ENCODE results near the gene PDE6A. TPM values are rescaled to one million over a fixed set of nuclear protein-coding genes. Genes with fewer than 3 reads are reported as not detected.

PDE6A gene
- polyA plus RNA-seq (2013, experiment 1 of 2): 0.01 TPM
- polyA plus RNA-seq (2013, experiment 2 of 2): 0.03 TPM

DNA sequence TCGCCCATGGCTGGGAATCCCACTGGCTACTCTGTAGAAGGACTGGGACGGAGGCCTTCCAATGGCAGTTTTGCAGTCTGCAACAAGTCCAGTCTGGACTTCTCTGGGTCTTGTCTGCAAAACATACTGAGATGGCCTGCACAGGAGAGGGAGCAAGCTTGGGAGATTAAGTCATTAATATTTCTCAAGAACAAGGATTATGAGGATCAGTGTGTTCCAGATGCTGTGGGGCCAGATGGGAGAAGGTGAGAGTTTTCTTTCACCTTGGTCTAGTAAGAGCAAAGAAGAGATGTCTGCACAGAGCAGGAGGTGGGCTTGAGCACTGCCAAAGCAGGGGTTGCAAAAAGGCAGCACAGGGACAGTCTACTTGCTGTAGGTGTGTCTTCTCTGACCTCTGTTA lies at the start of gene PDE6A:
Gene PDE6A (minus strand): TSS at position 128 of the 400 bp plus-strand sequence. CDS start 120 bp downstream, at position 8.
- DNase-seq: no peak
- H3K27ac ChIP-seq (ENCODE audit: low read length, poor library complexity, severe bottlenecking): no peak within 1 kb of the TSS
- 98% methylated on average over 2 of the region's 2 CpGs for WGBS

GRCh38 chr5:149993471-149993870 lies 48.9 kb upstream of the PDE6A start:
- Histone ChIP-seq H3K27ac (ENCODE audit: low read length, poor library complexity, severe bottlenecking) (no peak overlapping the region), H3K4me2 (ENCODE audit: low read length, poor library complexity, severe bottlenecking) (no peak overlapping the region), H3K4ac (ENCODE audit: low read depth in 1 of 2, low read length in 2 of 2) (no peak overlapping the region), H3K79me1 (replicated peaks; ENCODE audit: low read length, poor library complexity, severe bottlenecking) (peaks cover 2% of the 10 kb centered on the region), H2BK120ac (ENCODE audit: low read depth, low read length) (no peak overlapping the region), H4K8ac (ENCODE audit: low read length) (no peak overlapping the region), H3K18ac (ENCODE audit: low read depth in 1 of 2, low read length in 2 of 2) (no peak overlapping the region), H2BK12ac (ENCODE audit: low read length in 2 of 2) (no peak overlapping the region), H4K91ac (ENCODE audit: low read length) (no peak overlapping the region), H3K27me3 (ENCODE audit: control insufficient read depth in 1 of 2, insufficient read depth in 1 of 2, low read length in 2 of 2) (no peaks in the 10 kb centered on the region), H3K9me3 (ENCODE audit: control insufficient read depth, low read length) (no peaks in the 10 kb centered on the region), H2AFZ (ENCODE audit: low read depth, low read length) (no peak overlapping the region), H3K4me1 (ENCODE audit: control insufficient read depth, insufficient read depth, low read depth, low read length) (peaks cover 2% of the 10 kb centered on the region), H3K36me3 (ENCODE audit: control insufficient read depth in 1 of 2, insufficient read depth in 2 of 2, low read depth in 1 of 2, low read length in 2 of 2) (peaks cover 7 to 34% of the 10 kb centered on the region in 2 experiments), H3K9ac (ENCODE audit: low read length) (no peak overlapping the region), H3K14ac (ENCODE audit: low read length in 2 of 2) (no peak overlapping the region), H2AK5ac (ENCODE audit: low read length, severe bottlenecking) (no peak overlapping the region), H3K23ac (ENCODE audit: low read length in 2 of 2) (no peak overlapping the region), H2BK15ac (ENCODE audit: low read depth, poor library complexity, severe bottlenecking) (no peak overlapping the region), H2BK5ac (ENCODE audit: low read depth, low read length, poor library complexity, severe bottlenecking) (no peak overlapping the region), H3K4me3 (ENCODE audit: insufficient read depth in 1 of 2, low read depth in 1 of 2, low read length in 2 of 2) (no peak overlapping the region)
- WGBS: 95% methylated on average over 3 of the region's 3 CpGs
- no peak for DNase-seq

More for the DNA sequence above, at the start of gene PDE6A:
- Histone ChIP-seq H3K4me2 (ENCODE audit: low read length, poor library complexity, severe bottlenecking) (no peak within 1 kb of the TSS), H3K18ac (ENCODE audit: low read depth in 1 of 2, low read length in 2 of 2) (no peak within 1 kb of the TSS), H2BK120ac (ENCODE audit: low read depth, low read length) (no peak within 1 kb of the TSS), H2BK15ac (ENCODE audit: low read depth, poor library complexity, severe bottlenecking) (peak within 1 kb of the TSS; percentile 52), H2BK12ac (ENCODE audit: low read length in 2 of 2) (no peak within 1 kb of the TSS), H3K4me3 (ENCODE audit: insufficient read depth in 1 of 2, low read depth in 1 of 2, low read length in 2 of 2) (no peak within 1 kb of the TSS), H4K91ac (ENCODE audit: low read length) (no peak within 1 kb of the TSS), H3K36me3 (ENCODE audit: control insufficient read depth in 1 of 2, insufficient read depth in 2 of 2, low read depth in 1 of 2, low read length in 2 of 2) (no peaks in the 10 kb centered on the region), H2AK5ac (ENCODE audit: low read length, severe bottlenecking) (no peak within 1 kb of the TSS), H3K14ac (ENCODE audit: low read length in 2 of 2) (peak within 1 kb of the TSS in 1 of 2 experiments; percentile 18), H3K9ac (ENCODE audit: low read length) (no peak within 1 kb of the TSS), H2BK5ac (ENCODE audit: low read depth, low read length, poor library complexity, severe bottlenecking) (no peak within 1 kb of the TSS), H3K4me1 (ENCODE audit: control insufficient read depth, insufficient read depth, low read depth, low read length) (peaks cover 1% of the 10 kb centered on the region), H2AFZ (ENCODE audit: low read depth, low read length) (no peak within 1 kb of the TSS), H3K23ac (ENCODE audit: low read length in 2 of 2) (no peak within 1 kb of the TSS), H3K9me3 (ENCODE audit: control insufficient read depth, low read length) (no peaks in the 10 kb centered on the region), H4K8ac (ENCODE audit: low read length) (no peak within 1 kb of the TSS), H3K27me3 (ENCODE audit: control insufficient read depth in 1 of 2, insufficient read depth in 1 of 2, low read length in 2 of 2) (peaks cover 0 to 46% of the 10 kb centered on the region in 2 experiments), H3K79me1 (replicated peaks; ENCODE audit: low read length, poor library complexity, severe bottlenecking) (no peaks in the 10 kb centered on the region), H3K4ac (ENCODE audit: low read depth in 1 of 2, low read length in 2 of 2) (no peak within 1 kb of the TSS)

GRCh38 chr5:149990518-149991376 lies 46.2 kb upstream of the PDE6A start:
- Histone ChIP-seq H3K23ac (ENCODE audit: low read length in 2 of 2) (no peak overlapping the region), H2BK15ac (ENCODE audit: low read depth, poor library complexity, severe bottlenecking) (no peak overlapping the region), H3K27ac (ENCODE audit: low read length, poor library complexity, severe bottlenecking) (no peak overlapping the region)

GRCh38 chr5:149988126-149988525 lies 43.5 kb upstream of the PDE6A start:
- no peak overlapping the region for H2BK5ac ChIP-seq (ENCODE audit: low read depth, low read length, poor library complexity, severe bottlenecking)
- no peaks in the 10 kb centered on the region for H3K9me3 ChIP-seq (ENCODE audit: control insufficient read depth, low read length)
- H4K91ac ChIP-seq (ENCODE audit: low read length): no peak overlapping the region
- no peak overlapping the region for H2AK5ac ChIP-seq (ENCODE audit: low read length, severe bottlenecking)
- DNase-seq: peak; percentile 25
- H3K36me3 ChIP-seq (ENCODE audit: control insufficient read depth in 1 of 2, insufficient read depth in 2 of 2, low read depth in 1 of 2, low read length in 2 of 2): peaks cover 0 to 12% of the 10 kb centered on the region in 2 experiments
- no peaks in the 10 kb centered on the region for H3K27me3 ChIP-seq (ENCODE audit: control insufficient read depth in 1 of 2, insufficient read depth in 1 of 2, low read length in 2 of 2)
- WGBS: 89% methylated on average over 5 of the region's 5 CpGs
- H2BK12ac ChIP-seq (ENCODE audit: low read length in 2 of 2): no peak overlapping the region
- H3K4me3 ChIP-seq (ENCODE audit: insufficient read depth in 1 of 2, low read depth in 1 of 2, low read length in 2 of 2): no peak overlapping the region
- no peak overlapping the region for H3K4ac ChIP-seq (ENCODE audit: low read depth in 1 of 2, low read length in 2 of 2)
- no peaks in the 10 kb centered on the region for H3K4me1 ChIP-seq (ENCODE audit: control insufficient read depth, insufficient read depth, low read depth, low read length)
- H2BK15ac ChIP-seq (ENCODE audit: low read depth, poor library complexity, severe bottlenecking): no peak overlapping the region
- no peak overlapping the region for H3K23ac ChIP-seq (ENCODE audit: low read length in 2 of 2)
- H3K27ac ChIP-seq (ENCODE audit: low read length, poor library complexity, severe bottlenecking): no peak overlapping the region
- no peak overlapping the region for H4K8ac ChIP-seq (ENCODE audit: low read length)
- H2BK120ac ChIP-seq (ENCODE audit: low read depth, low read length): no peak overlapping the region
- no peak overlapping the region for H3K14ac ChIP-seq (ENCODE audit: low read length in 2 of 2)
- H3K9ac ChIP-seq (ENCODE audit: low read length): no peak overlapping the region
- H3K18ac ChIP-seq (ENCODE audit: low read depth in 1 of 2, low read length in 2 of 2): no peak overlapping the region
- H3K4me2 ChIP-seq (ENCODE audit: low read length, poor library complexity, severe bottlenecking): no peak overlapping the region
- H2AFZ ChIP-seq (ENCODE audit: low read depth, low read length): no peak overlapping the region
- H3K79me1 ChIP-seq (replicated peaks; ENCODE audit: low read length, poor library complexity, severe bottlenecking): no peaks in the 10 kb centered on the region

More at GRCh38 chr5:149990518-149991376, 46.2 kb upstream of the PDE6A start:
- no peak overlapping the region for H2AK5ac ChIP-seq (ENCODE audit: low read length, severe bottlenecking)
- 72% methylated on average over 4 of the region's 4 CpGs for WGBS
- H2AFZ ChIP-seq (ENCODE audit: low read depth, low read length): no peak overlapping the region
- no peak overlapping the region for H2BK120ac ChIP-seq (ENCODE audit: low read depth, low read length)
- H3K27me3 ChIP-seq (ENCODE audit: control insufficient read depth in 1 of 2, insufficient read depth in 1 of 2, low read length in 2 of 2): no peaks in the 10 kb centered on the region
- no peak overlapping the region for H3K4me2 ChIP-seq (ENCODE audit: low read length, poor library complexity, severe bottlenecking)
- no peaks in the 10 kb centered on the region for H3K79me1 ChIP-seq (replicated peaks; ENCODE audit: low read length, poor library complexity, severe bottlenecking)
- no peak overlapping the region for H3K4me3 ChIP-seq (ENCODE audit: insufficient read depth in 1 of 2, low read depth in 1 of 2, low read length in 2 of 2)
- H3K4me1 ChIP-seq (ENCODE audit: control insufficient read depth, insufficient read depth, low read depth, low read length): peaks cover 2% of the 10 kb centered on the region
- H4K8ac ChIP-seq (ENCODE audit: low read length): no peak overlapping the region
- H3K14ac ChIP-seq (ENCODE audit: low read length in 2 of 2): no peak overlapping the region
- peaks cover 7 to 23% of the 10 kb centered on the region in 2 experiments for H3K36me3 ChIP-seq (ENCODE audit: control insufficient read depth in 1 of 2, insufficient read depth in 2 of 2, low read depth in 1 of 2, low read length in 2 of 2)
- no peak overlapping the region for H3K9ac ChIP-seq (ENCODE audit: low read length)
- no peak overlapping the region for H2BK12ac ChIP-seq (ENCODE audit: low read length in 2 of 2)
- H3K9me3 ChIP-seq (ENCODE audit: control insufficient read depth, low read length): no peaks in the 10 kb centered on the region
- H3K18ac ChIP-seq (ENCODE audit: low read depth in 1 of 2, low read length in 2 of 2): no peak overlapping the region
- H3K4ac ChIP-seq (ENCODE audit: low read depth in 1 of 2, low read length in 2 of 2): no peak overlapping the region
- H2BK5ac ChIP-seq (ENCODE audit: low read depth, low read length, poor library complexity, severe bottlenecking): no peak overlapping the region
- DNase-seq: peak; percentile 78
- H4K91ac ChIP-seq (ENCODE audit: low read length): no peak overlapping the region

All from mesenchymal stem cell (in vitro differentiated cells and primary cell).